IMR-90 (cell line): ENCODE data around the gene CARD18. TPM values are rescaled to one million over a fixed set of nuclear protein-coding genes. Genes with fewer than 3 reads are reported as not detected.

Experiments used
- ATAC-seq: fragments of 200-7000 bp; cut with Tn5 transposase; 2 replicates; pipeline ENCODE4 v1.9.1; 2020; ENCODE audit warnings: low read depth, mild to moderate bottlenecking, moderate library complexity
- BruUV-seq: library from RNA; stranded (reverse); fragments of 400-500 nt; replicated peaks from 2 replicates; lab custom pipeline; 2021; lab: Mats Ljungman, UMichigan
- CTCF ChIA-PET: fragments of 300-600 bp; formaldehyde crosslinking; extraction: SDS; loops from one replicate; lab custom pipeline; 2021; ENCODE audit warnings: antibody characterized with exemption; lab: Yijun Ruan, JAX
- POLR2A ChIA-PET: fragments of 300-600 bp; sonication (Branson Sonifier 250); formaldehyde crosslinking; loops from one replicate; lab custom pipeline; 2022; ENCODE audit warnings: antibody characterized with exemption; ENCODE audit not compliant: unreplicated experiment; lab: Charles Lee
- DNase-seq: peaks from one replicate; pipeline ENCODE4 v3.0.0; 2013
- H2AFZ ChIP-seq: replicated peaks from 2 replicates; pipeline ENCODE3; 2013; ENCODE audit warnings: low read length, mild to moderate bottlenecking; ENCODE audit not compliant: poor library complexity
- H2AK5ac ChIP-seq: 2 replicates; pipeline ENCODE4 v1.6.1; 2013; ENCODE audit warnings: low read depth, low read length, inconsistent platforms
- H2AK9ac ChIP-seq: replicated peaks from 2 replicates; pipeline ENCODE3; 2013; ENCODE audit warnings: mild to moderate bottlenecking, low read depth, low read length, moderate library complexity; ENCODE audit not compliant: poor library complexity
- H2BK120ac ChIP-seq: 2 replicates; pipeline ENCODE4 v1.6.1; 2013; ENCODE audit warnings: low read depth, low read length, inconsistent platforms
- H2BK15ac ChIP-seq: 3 replicates; pipeline ENCODE4 v1.6.1; 2013; ENCODE audit warnings: low read depth, low read length, inconsistent platforms
- H2BK20ac ChIP-seq: 2 replicates; pipeline ENCODE4 v1.6.1; 2013; ENCODE audit warnings: low read depth, mild to moderate bottlenecking, inconsistent platforms, low read length, moderate library complexity
- H2BK5ac ChIP-seq: 2 replicates; pipeline ENCODE4 v1.6.1; 2013; ENCODE audit warnings: mild to moderate bottlenecking, low read depth, low read length, inconsistent platforms; ENCODE audit not compliant: poor library complexity, severe bottlenecking
- H3K14ac ChIP-seq: replicated peaks from 2 replicates; pipeline ENCODE4 v1.6.1; 2013; ENCODE audit warnings: low read depth, low read length, inconsistent platforms
- H3K18ac ChIP-seq: 2 replicates; pipeline ENCODE4 v1.6.1; 2013; ENCODE audit warnings: low read depth, low read length, control low read depth
- H3K23ac ChIP-seq: 2 replicates; pipeline ENCODE4 v1.6.1; 2013; ENCODE audit warnings: low read depth, low read length, inconsistent platforms
- H3K27ac ChIP-seq: 2 replicates; pipeline ENCODE4 v1.5.1; 2013; ENCODE audit warnings: mild to moderate bottlenecking, control low read depth, low read length; ENCODE audit not compliant: insufficient read depth
- H3K27me3 ChIP-seq: 2 replicates; pipeline ENCODE4 v1.6.1; 2013; ENCODE audit warnings: low read length; ENCODE audit not compliant: control insufficient read depth, insufficient read depth
- H3K36me3 ChIP-seq: 2 replicates; pipeline ENCODE4 v1.6.1; 2013; ENCODE audit warnings: low read length, mixed read lengths; ENCODE audit not compliant: control insufficient read depth, insufficient read depth
- H3K4ac ChIP-seq: 2 replicates; pipeline ENCODE4 v1.6.1; 2013; ENCODE audit warnings: low read depth, low read length, inconsistent platforms
- H3K4me1 ChIP-seq: 2 replicates; pipeline ENCODE4 v1.6.1; 2013; ENCODE audit warnings: low read length, mixed read lengths; ENCODE audit not compliant: control insufficient read depth, insufficient read depth
- H3K4me2 ChIP-seq: 2 replicates; pipeline ENCODE4 v1.6.1; 2013; ENCODE audit warnings: low read depth, mild to moderate bottlenecking, control low read depth, low read length, moderate library complexity
- H3K4me3 ChIP-seq: 2 replicates; pipeline ENCODE4 v1.5.1; 2013; ENCODE audit warnings: low read depth, mild to moderate bottlenecking, control low read depth, low read length, moderate library complexity; ENCODE audit not compliant: insufficient read depth
- H3K56ac ChIP-seq: 2 replicates; pipeline ENCODE4 v1.6.1; 2013; ENCODE audit warnings: low read length, inconsistent platforms; ENCODE audit not compliant: insufficient read depth; ENCODE audit errors: extremely low read depth
- H3K79me1 ChIP-seq, 2 experiments: 2 replicates each; pipeline ENCODE4 v1.6.1; 2013; ENCODE audit warnings: low read length in 2 of 2, inconsistent platforms in 1 of 2, low read depth in 1 of 2
- H3K9ac ChIP-seq: 2 replicates; pipeline ENCODE4 v1.6.1; 2013; ENCODE audit warnings: low read depth, low read length, control low read depth
- H3K9me1 ChIP-seq: 2 replicates; pipeline ENCODE4 v1.6.1; 2013; ENCODE audit warnings: low read length, inconsistent platforms; ENCODE audit not compliant: insufficient read depth
- H3K9me3 ChIP-seq: 2 replicates; pipeline ENCODE4 v1.6.1; 2013; ENCODE audit warnings: low read length; ENCODE audit not compliant: control insufficient read depth, insufficient read depth
- H4K20me1 ChIP-seq: 2 replicates; pipeline ENCODE4 v1.6.1; 2013; ENCODE audit warnings: low read length, inconsistent platforms; ENCODE audit not compliant: insufficient read depth
- H4K5ac ChIP-seq: 2 replicates; pipeline ENCODE4 v1.6.1; 2013; ENCODE audit warnings: mild to moderate bottlenecking, low read depth, low read length, control low read depth
- H4K8ac ChIP-seq, 2 experiments: 2 replicates each; pipeline ENCODE4 v1.6.1; 2013; ENCODE audit warnings: low read depth in 2 of 2, low read length in 2 of 2, control low read depth in 1 of 2, inconsistent platforms in 1 of 2
- H4K91ac ChIP-seq: 2 replicates; pipeline ENCODE4 v1.6.1; 2013; ENCODE audit warnings: low read depth, low read length, inconsistent platforms; ENCODE audit not compliant: insufficient read depth
- BHLHE40 ChIP-seq: fragments of 150-350 bp; IDR thresholded peaks from 2 replicates; pipeline ENCODE4 v1.6.1; 2016; ENCODE audit warnings: mild to moderate bottlenecking, low read depth, low read length
- CEBPB ChIP-seq: IDR thresholded peaks from 2 replicates; pipeline ENCODE4 v1.6.1; 2012; ENCODE audit warnings: low read depth, low read length, improper control_type of control experiment
- CHD1 ChIP-seq: IDR thresholded peaks from 2 replicates; pipeline ENCODE4 v1.6.1; 2012; ENCODE audit warnings: low read depth, low read length, improper control_type of control experiment
- CTCF ChIP-seq: conservative IDR thresholded peaks from 2 replicates; pipeline ENCODE4 v1.5.1; 2012; ENCODE audit warnings: mild to moderate bottlenecking, low read depth, low read length, improper control_type of control experiment
- FOS ChIP-seq: fragments of 150-350 bp; IDR thresholded peaks from 2 replicates; pipeline ENCODE4 v1.6.1; 2016; ENCODE audit warnings: low read depth, low read length
- MAFK ChIP-seq: IDR thresholded peaks from 2 replicates; pipeline ENCODE4 v1.6.1; 2012; ENCODE audit warnings: low read depth, low read length, improper control_type of control experiment
- MAZ ChIP-seq: IDR thresholded peaks from 2 replicates; pipeline ENCODE4 v1.6.1; 2012; ENCODE audit warnings: low read depth, mild to moderate bottlenecking, low read length, improper control_type of control experiment, moderate library complexity, borderline replicate concordance
- MXI1 ChIP-seq: IDR thresholded peaks from 2 replicates; pipeline ENCODE4 v1.6.1; 2012; ENCODE audit warnings: low read depth, mild to moderate bottlenecking, low read length, moderate library complexity, borderline replicate concordance
- NFE2L2 ChIP-seq: fragments of 150-350 bp; IDR thresholded peaks from 2 replicates; pipeline ENCODE4 v1.6.1; 2016; ENCODE audit warnings: low read depth, mild to moderate bottlenecking, low read length
- POLR2A ChIP-seq: IDR thresholded peaks from 2 replicates; pipeline ENCODE4 v1.6.1; 2012; ENCODE audit warnings: mild to moderate bottlenecking, low read depth, low read length
- RAD21 ChIP-seq: IDR thresholded peaks from 2 replicates; pipeline ENCODE4 v1.6.1; 2012; ENCODE audit warnings: low read length, improper control_type of control experiment
- SMC3 ChIP-seq: fragments of 150-350 bp; IDR thresholded peaks from 2 replicates; pipeline ENCODE4 v1.6.1; 2016; ENCODE audit warnings: low read depth, mild to moderate bottlenecking, antibody characterized with exemption, low read length, moderate library complexity
- USF2 ChIP-seq: fragments of 150-350 bp; IDR thresholded peaks from 2 replicates; pipeline ENCODE4 v1.6.1; 2017; ENCODE audit warnings: mild to moderate bottlenecking, antibody characterized with exemption, low read length, low read depth
- WGBS, 2 experiments: methylation state at CpG; one replicate each; pipeline versions ENCODE4 v1.1.5 to v1.1.7; 2013; ENCODE audit warnings: missing lambda C conversion rate in 2 of 2; ENCODE audit not compliant: insufficient read length in 1 of 2; ENCODE audit errors: extremely low coverage in 2 of 2; 5-methylcytosine and 5-hydroxymethylcytosine counted together
- dilution Hi-C: fragments of 300-500 bp; cut with HindIII; formaldehyde crosslinking; loops from one replicate; pipeline ENCODE4 v1.14.3; 2018; ENCODE audit warnings: low sequenced_read_pairs; ENCODE audit not compliant: unreplicated experiment
- in situ Hi-C: fragments of 300-500 bp; cut with MboI; formaldehyde crosslinking; loops from 3 replicates; pipeline ENCODE4 v1.14.3; 2019; ENCODE audit warnings: low sequenced_read_pairs, inconsistent platforms, mixed read lengths
- intact Hi-C: fragments of 100-400 bp; cut with micrococcal nuclease; formaldehyde crosslinking; loops from 2 replicates; pipeline ENCODE4 v1.10.0; 2022
- polyA plus RNA-seq, 3 experiments: library from polyadenylated mRNA; depleted of rRNA; stranded (reverse); fragments of >200 nt; gene quantifications; 2 replicates each; pipeline ENCODE4 v1.2.3, GENCODE V29; 2012; ENCODE audit warnings: low replicate concordance in 1 of 3
- total RNA-seq: library from RNA; depleted of rRNA; stranded (reverse); fragments of >200 nt; gene quantifications from 2 replicates; pipeline ENCODE4 v1.2.3, GENCODE V29; 2012

The CARD18 gene
- total and polyA plus RNA-seq, 2 of the 4 experiments (the other 2 are of a cell fraction), result not detected

GRCh38 chr11:105109855-105110687, 29.5 kb downstream of the CARD18 start:
- POLR2A ChIA-PET, result no interaction called here
- TF ChIP-seq SMC3 (no peak), RAD21 (no peak), BHLHE40 (0 out of 2 replicates have a peak, but pooled peaks have one; percentile 11), CEBPB (0 out of 2 replicates have a peak, but pooled peaks have one; percentile 22), USF2 (no peak), NFE2L2 (no peak), POLR2A (no peak), CHD1 (no peak), CTCF (no peak), MAZ (no peak), MXI1 (no peak), FOS (no peak), MAFK (no peak)

More at GRCh38 chr11:105109855-105110687, 29.5 kb downstream of the CARD18 start:
- H2AK9ac ChIP-seq, result no peak overlapping the region
- H3K27me3 ChIP-seq, result no peaks in the 10 kb centered on the region
- H3K9me3 ChIP-seq, result no peaks in the 10 kb centered on the region
- H2AK5ac ChIP-seq, result no peak overlapping the region
- peak overlapping the region; percentile 3; the same call in 1 of the 2 replicates for H3K14ac ChIP-seq
- in situ Hi-C loops, result no loop called here
- WGBS, 2 experiments, result no CpG with 5 or more reads among the region's 8 CpGs
- peak overlapping the region; percentile 38; the same call in 1 of the 2 replicates for H3K9ac ChIP-seq
- peak; percentile 38 for DNase-seq
- no peaks in the 10 kb centered on the region for H3K79me1 ChIP-seq
- H2BK120ac ChIP-seq, result peak overlapping the region; percentile 80
- peak overlapping the region; percentile 98 for H3K18ac ChIP-seq
- CTCF ChIA-PET, result no interaction called here
- peak overlapping the region; percentile 10; the same call in 1 of the 2 replicates for H3K4me3 ChIP-seq
- H3K56ac ChIP-seq, result no peak overlapping the region
- H3K4me1 ChIP-seq, result peaks cover 6% of the 10 kb centered on the region
- H3K9me1 ChIP-seq, result no peaks in the 10 kb centered on the region
- no TSS peak for BruUV-seq
- H2BK5ac ChIP-seq, result peak overlapping the region; percentile 67
- peak overlapping the region; percentile 62; the same call in 1 of the 3 replicates for H2BK15ac ChIP-seq
- H3K4me2 ChIP-seq, result peak overlapping the region; percentile 96
- H3K36me3 ChIP-seq, result no peaks in the 10 kb centered on the region
- H4K91ac ChIP-seq, result 0 out of 2 replicates have a peak overlapping the region, but pooled peaks have one; percentile 13
- no peak overlapping the region for H2AFZ ChIP-seq
- dilution Hi-C loops, result no loop called here
- peak overlapping the region; percentile 31; the same call in 1 of the 2 replicates for H2BK20ac ChIP-seq
- no peaks in the 10 kb centered on the region for H4K20me1 ChIP-seq
- intact Hi-C loops, result no loop called here
- peak overlapping the region; percentile 91; the same call in 1 of the 2 replicates for H4K5ac ChIP-seq
- H3K4ac ChIP-seq, result peak overlapping the region; percentile 0; the same call in 1 of the 2 replicates
- no peak overlapping the region; the same call in 1 of the 2 replicates for H3K23ac ChIP-seq
- peak overlapping the region; percentile 48 to 64 for H4K8ac ChIP-seq
- ATAC-seq, result no peak; the same call in 1 of the 2 replicates
- no peak overlapping the region for H3K27ac ChIP-seq
